ENCODE data around the gene NLE1. TPM values are rescaled to one million over a fixed set of nuclear protein-coding genes. Genes with fewer than 3 reads are reported as not detected.

NLE1 gene
- total RNA-seq, 4 donors from 2014 or later: 5.1 to 11.7 (median 8.3) TPM

- no peaks in the 10 kb centered on the region for H3K9me3 ChIP-seq
- H3K4me1 ChIP-seq: peaks cover 0 to 45% (median 12%) of the 10 kb centered on the region in 4 donors
- H3K27me3 ChIP-seq: no peaks in the 10 kb centered on the region
- TF ChIP-seq POLR2A (IDR thresholded peaks at IDR 0.05) (no peak), CTCF (IDR thresholded peaks at IDR 0.05) (no peak)
- peak overlapping the region in 2 of 4 donors; percentile 16 to 25 for H3K27ac ChIP-seq
- no peak overlapping the region for H3K4me3 ChIP-seq
- no peaks in the 10 kb centered on the region for H3K36me3 ChIP-seq
- DNase-seq: no peak
These were observed 55.9 kb downstream of the NLE1 start for GRCh38 chr17:35086164-35086563.

- Histone ChIP-seq H3K27ac (peak overlapping the region; percentile 5 to 49 (median 20)), H3K9me3 (no peaks in the 10 kb centered on the region), H3K36me3 (no peaks in the 10 kb centered on the region), H3K27me3 (no peaks in the 10 kb centered on the region), H3K4me3 (no peak overlapping the region), H3K4me1 (peaks cover 0 to 54% (median 13%) of the 10 kb centered on the region in 4 donors)
- TF ChIP-seq POLR2A (IDR thresholded peaks at IDR 0.05) (no peak), CTCF (IDR thresholded peaks at IDR 0.05) (no peak)
- DNase-seq: no peak
These were observed 57.1 kb downstream of the NLE1 start for GRCh38 chr17:35084987-35085386.

GRCh38 chr17:35083071-35083470 lies 59.0 kb downstream of the NLE1 start:
- H3K4me1 ChIP-seq: peaks cover 0 to 61% (median 14%) of the 10 kb centered on the region in 4 donors
- peak overlapping the region in 1 of 4 donors; percentile 4 for H3K27ac ChIP-seq
- H3K27me3 ChIP-seq: no peaks in the 10 kb centered on the region
- no peak overlapping the region for H3K4me3 ChIP-seq
- no peak for DNase-seq
- no peaks in the 10 kb centered on the region for H3K9me3 ChIP-seq
- TF ChIP-seq POLR2A (IDR thresholded peaks at IDR 0.05) (no peak), CTCF (IDR thresholded peaks at IDR 0.05) (no peak)
- no peaks in the 10 kb centered on the region for H3K36me3 ChIP-seq

GRCh38 chr17:35082073-35082657 lies 59.9 kb downstream of the NLE1 start:
- Histone ChIP-seq H3K27ac (peak overlapping the region in 3 of 4 donors; percentile 4 to 34 (median 14)), H3K4me1 (peaks cover 0 to 69% (median 13%) of the 10 kb centered on the region in 4 donors)

GRCh38 chr17:35081638-35082037 lies 60.5 kb downstream of the NLE1 start:
- no peaks in the 10 kb centered on the region for H3K27me3 ChIP-seq
- H3K4me1 ChIP-seq: peaks cover 0 to 65% (median 11%) of the 10 kb centered on the region in 4 donors
- no peak for DNase-seq
- H3K27ac ChIP-seq: peak overlapping the region in 1 of 4 donors; percentile 14
- no peak overlapping the region for H3K4me3 ChIP-seq
- H3K36me3 ChIP-seq: no peaks in the 10 kb centered on the region
- TF ChIP-seq CTCF (IDR thresholded peaks at IDR 0.05) (no peak), POLR2A (IDR thresholded peaks at IDR 0.05) (no peak)
- no peaks in the 10 kb centered on the region for H3K9me3 ChIP-seq

More at GRCh38 chr17:35082073-35082657, 59.9 kb downstream of the NLE1 start:
- Histone ChIP-seq H3K4me3 (no peak overlapping the region), H3K9me3 (no peaks in the 10 kb centered on the region), H3K36me3 (no peaks in the 10 kb centered on the region), H3K27me3 (no peaks in the 10 kb centered on the region)
- DNase-seq: no peak
- no peak for TF ChIP-seq CTCF (IDR thresholded peaks at IDR 0.05)
- no peak for TF ChIP-seq POLR2A (IDR thresholded peaks at IDR 0.05)

Data from Peyer's patch (tissue), 4 donors.